Karpas-422 (cell line): ENCODE measurements around the gene TNNC2. TPM values are rescaled to one million over a fixed set of nuclear protein-coding genes. Genes with fewer than 3 reads are reported as not detected.

Experiments used
- DNase-seq: peaks from one replicate; pipeline ENCODE4 v3.0.0-alpha.2; 2015
- H2AFZ ChIP-seq: fragments of 200-600 bp; sonication (generic); 2 replicates; pipeline ENCODE4 v1.6.1; 2014; ENCODE audit warnings: antibody characterized with exemption, low read length, mixed read lengths
- H3K27ac ChIP-seq: fragments of 200-600 bp; sonication (generic); 2 replicates; pipeline ENCODE4 v1.5.1; 2014; ENCODE audit warnings: mild to moderate bottlenecking, low read length, moderate library complexity
- H3K27me3 ChIP-seq: fragments of 200-600 bp; sonication (generic); 2 replicates; pipeline ENCODE4 v1.6.1; 2014; ENCODE audit warnings: low read length, mixed read lengths
- H3K36me3 ChIP-seq: fragments of 200-600 bp; sonication (generic); 2 replicates; pipeline ENCODE4 v1.6.1; 2014; ENCODE audit warnings: low read length, mixed read lengths; ENCODE audit not compliant: insufficient read depth
- H3K4me1 ChIP-seq: fragments of 200-600 bp; sonication (generic); 2 replicates; pipeline ENCODE4 v1.6.1; 2014; ENCODE audit warnings: mild to moderate bottlenecking, low read length, mixed read lengths
- H3K4me2 ChIP-seq: fragments of 200-600 bp; sonication (generic); 2 replicates; pipeline ENCODE4 v1.6.1; 2014; ENCODE audit warnings: low read length, low read depth, mild to moderate bottlenecking; ENCODE audit not compliant: poor library complexity, severe bottlenecking
- H3K4me3 ChIP-seq: fragments of 200-600 bp; sonication (generic); 2 replicates; pipeline ENCODE4 v1.5.1; 2014; ENCODE audit warnings: mild to moderate bottlenecking, antibody characterized with exemption, low read length, mixed read lengths
- H3K79me2 ChIP-seq: fragments of 200-600 bp; sonication (generic); 2 replicates; pipeline ENCODE4 v1.6.1; 2014; ENCODE audit warnings: mild to moderate bottlenecking, low read length, mixed read lengths
- H3K9ac ChIP-seq: fragments of 200-600 bp; sonication (generic); 2 replicates; pipeline ENCODE4 v1.6.0; 2014; ENCODE audit warnings: low read length
- H3K9me2 ChIP-seq: fragments of 200-600 bp; sonication (generic), shearing (Covaris generic); replicated peaks from 2 replicates; pipeline ENCODE4 v1.6.0; 2014; ENCODE audit warnings: mild to moderate bottlenecking, low read length, moderate library complexity; ENCODE audit not compliant: insufficient read depth
- H3K9me3 ChIP-seq: fragments of 300-700, 200-600 bp; sonication (generic); 2 replicates; pipeline ENCODE4 v1.6.1; 2014; ENCODE audit warnings: low read length, mixed read lengths
- H4K20me1 ChIP-seq: fragments of 200-600 bp; sonication (generic); 2 replicates; pipeline ENCODE4 v1.6.1; 2014; ENCODE audit warnings: mild to moderate bottlenecking, antibody characterized with exemption, low read length, low read depth; ENCODE audit not compliant: insufficient read depth
- total RNA-seq: library from RNA; depleted of rRNA; stranded (reverse); fragments of >200 nt; shearing (Covaris generic); gene quantifications from 2 replicates; pipeline ENCODE4 v1.2.3, GENCODE V29; 2014; ENCODE audit warnings: low replicate concordance

Gene TNNC2
- total RNA-seq, 1 experiment from 2014 or later = not detected

- peaks cover 18% of the 10 kb centered on the region for H3K4me1 ChIP-seq
- H2AFZ ChIP-seq = no peak overlapping the region
- no peaks in the 10 kb centered on the region for H4K20me1 ChIP-seq
- peaks cover 6% of the 10 kb centered on the region; the same call in 1 of the 2 replicates for H3K36me3 ChIP-seq
- H3K9me2 ChIP-seq = no peaks in the 10 kb centered on the region
- peak overlapping the region; percentile 45 for H3K9ac ChIP-seq
- DNase-seq = peak; percentile 84
- peak overlapping the region; percentile 69 for H3K27ac ChIP-seq
- no peaks in the 10 kb centered on the region for H3K27me3 ChIP-seq
- H3K4me3 ChIP-seq = no peak overlapping the region
- peak overlapping the region; percentile 35 for H3K4me2 ChIP-seq
- no peaks in the 10 kb centered on the region for H3K9me3 ChIP-seq
- H3K79me2 ChIP-seq = no peaks in the 10 kb centered on the region
These were observed 15.2 kb upstream of the TNNC2 start for GRCh38 chr20:45842169-45842812.

GRCh38 chr20:45841407-45842129 lies 14.5 kb upstream of the TNNC2 start:
- Histone ChIP-seq H3K4me2 (no peak overlapping the region), H3K4me3 (no peak overlapping the region), H3K27ac (no peak overlapping the region), H4K20me1 (no peaks in the 10 kb centered on the region), H3K36me3 (peaks cover 5% of the 10 kb centered on the region; the same call in 1 of the 2 replicates), H3K9ac (no peak overlapping the region), H3K9me2 (no peaks in the 10 kb centered on the region), H2AFZ (no peak overlapping the region), H3K4me1 (peaks cover 18% of the 10 kb centered on the region), H3K27me3 (no peaks in the 10 kb centered on the region), H3K9me3 (no peaks in the 10 kb centered on the region), H3K79me2 (no peaks in the 10 kb centered on the region)
- DNase-seq = no peak

- H3K9ac ChIP-seq = no peak overlapping the region
- DNase-seq = no peak
- H3K9me3 ChIP-seq = no peaks in the 10 kb centered on the region
- H3K4me3 ChIP-seq = no peak overlapping the region
- H3K4me1 ChIP-seq = peaks cover 18% of the 10 kb centered on the region
- no peaks in the 10 kb centered on the region for H3K79me2 ChIP-seq
- no peak overlapping the region for H2AFZ ChIP-seq
- no peaks in the 10 kb centered on the region for H3K9me2 ChIP-seq
- no peaks in the 10 kb centered on the region for H3K27me3 ChIP-seq
- no peak overlapping the region for H3K4me2 ChIP-seq
- H3K27ac ChIP-seq = no peak overlapping the region
- no peaks in the 10 kb centered on the region for H4K20me1 ChIP-seq
- H3K36me3 ChIP-seq = no peaks in the 10 kb centered on the region
These were observed 13.6 kb upstream of the TNNC2 start for GRCh38 chr20:45840700-45841198.

GRCh38 chr20:45836841-45837240 lies 9.7 kb upstream of the TNNC2 start:
- H3K36me3 ChIP-seq = no peaks in the 10 kb centered on the region
- no peaks in the 10 kb centered on the region for H3K79me2 ChIP-seq
- H3K9ac ChIP-seq = no peak overlapping the region
- H3K4me3 ChIP-seq = no peak overlapping the region
- no peaks in the 10 kb centered on the region for H3K9me3 ChIP-seq
- no peaks in the 10 kb centered on the region for H3K9me2 ChIP-seq
- H3K27ac ChIP-seq = no peak overlapping the region
- no peaks in the 10 kb centered on the region for H4K20me1 ChIP-seq
- no peak overlapping the region for H3K4me2 ChIP-seq
- H2AFZ ChIP-seq = no peak overlapping the region
- no peak for DNase-seq
- H3K4me1 ChIP-seq = peaks cover 1% of the 10 kb centered on the region
- H3K27me3 ChIP-seq = no peaks in the 10 kb centered on the region

- H2AFZ ChIP-seq = no peak overlapping the region
- H3K4me1 ChIP-seq = no peaks in the 10 kb centered on the region
- H4K20me1 ChIP-seq = no peaks in the 10 kb centered on the region
- H3K79me2 ChIP-seq = no peaks in the 10 kb centered on the region
- no peak overlapping the region for H3K4me2 ChIP-seq
- H3K4me3 ChIP-seq = no peak overlapping the region
- no peaks in the 10 kb centered on the region for H3K9me2 ChIP-seq
- H3K27me3 ChIP-seq = no peaks in the 10 kb centered on the region
- no peaks in the 10 kb centered on the region for H3K36me3 ChIP-seq
- no peak overlapping the region for H3K9ac ChIP-seq
- no peak overlapping the region for H3K27ac ChIP-seq
- H3K9me3 ChIP-seq = no peaks in the 10 kb centered on the region
- DNase-seq = no peak
These were observed 8.7 kb upstream of the TNNC2 start for GRCh38 chr20:45835825-45836224.

- Histone ChIP-seq H3K27me3 (no peaks in the 10 kb centered on the region), H3K36me3 (no peaks in the 10 kb centered on the region), H2AFZ (no peak overlapping the region), H3K4me2 (no peak overlapping the region), H3K4me1 (no peaks in the 10 kb centered on the region), H3K9me2 (no peaks in the 10 kb centered on the region), H3K27ac (no peak overlapping the region), H4K20me1 (no peaks in the 10 kb centered on the region), H3K9ac (no peak overlapping the region), H3K9me3 (no peaks in the 10 kb centered on the region), H3K79me2 (no peaks in the 10 kb centered on the region), H3K4me3 (no peak overlapping the region)
- DNase-seq = peak; percentile 51
These were observed 8.2 kb upstream of the TNNC2 start for GRCh38 chr20:45835329-45835765.

GRCh38 chr20:45834797-45835161 lies 7.7 kb upstream of the TNNC2 start:
- H3K4me2 ChIP-seq = no peak overlapping the region
- no peaks in the 10 kb centered on the region for H3K36me3 ChIP-seq
- no peak overlapping the region for H2AFZ ChIP-seq
- H4K20me1 ChIP-seq = no peaks in the 10 kb centered on the region
- H3K27ac ChIP-seq = no peak overlapping the region
- H3K9me3 ChIP-seq = no peaks in the 10 kb centered on the region
- DNase-seq = no peak
- H3K79me2 ChIP-seq = no peaks in the 10 kb centered on the region
- no peaks in the 10 kb centered on the region for H3K27me3 ChIP-seq
- no peaks in the 10 kb centered on the region for H3K4me1 ChIP-seq
- H3K9me2 ChIP-seq = no peaks in the 10 kb centered on the region
- no peak overlapping the region for H3K9ac ChIP-seq
- no peak overlapping the region for H3K4me3 ChIP-seq

- Histone ChIP-seq H3K27ac (no peak overlapping the region), H3K9ac (no peak overlapping the region), H4K20me1 (no peaks in the 10 kb centered on the region), H3K9me3 (no peaks in the 10 kb centered on the region), H3K79me2 (no peaks in the 10 kb centered on the region), H3K4me3 (no peak overlapping the region), H3K9me2 (no peaks in the 10 kb centered on the region), H2AFZ (no peak overlapping the region), H3K36me3 (no peaks in the 10 kb centered on the region), H3K27me3 (no peaks in the 10 kb centered on the region), H3K4me1 (no peaks in the 10 kb centered on the region), H3K4me2 (no peak overlapping the region)
- no peak for DNase-seq
These were observed 7.0 kb upstream of the TNNC2 start for GRCh38 chr20:45833883-45834796.
